K562 (cell line): ENCODE measurements around the gene SCYGR3. TPM values are rescaled to one million over a fixed set of nuclear protein-coding genes. Genes with fewer than 3 reads are reported as not detected.

Experiments
- ATAC-seq: fragments of 200-7000 bp; cut with Tn5 transposase; 3 replicates; pipeline ENCODE4 v1.9.1; 2020; ENCODE audit warnings: moderate library complexity
- BruUV-seq: library from RNA; stranded (reverse); fragments of 400-500 nt; replicated peaks from 2 replicates; lab custom pipeline; 2021; lab: Mats Ljungman, UMichigan
- CTCF ChIA-PET: fragments of 300-600 bp; formaldehyde crosslinking; extraction: SDS; loops from one replicate; lab custom pipeline; 2021; ENCODE audit warnings: low intra/inter-chr PET ratio; lab: Yijun Ruan, JAX
- POLR2A ChIA-PET: fragments of 300-600, 350-650 bp; sonication (Branson Sonifier 250); formaldehyde crosslinking; extraction: SDS; loops from one replicate; lab custom pipeline; 2021; ENCODE audit warnings: antibody characterized with exemption, inconsistent platforms; lab: Yijun Ruan, JAX
- DNase-seq, 4 experiments: peaks; one replicate each; pipeline versions ENCODE4 v3.0.0 to v3.0.0-alpha.2; 2011 to 2018; ENCODE audit warnings: low spot score in 3 of 4, mixed read lengths in 3 of 4; ENCODE audit errors: extremely low read depth in 1 of 4
- FAIRE-seq: peaks from 2 replicates; lab custom pipeline; 2011; peaks lifted over from hg19 to GRCh38; lab: Jason Lieb, UNC
- H2AFZ ChIP-seq: 2 replicates; pipeline ENCODE4 v1.6.0; 2011; ENCODE audit warnings: low read depth, low read length, control low read depth, inconsistent platforms
- H3K27ac ChIP-seq: fragments of 200-600 bp; 3 replicates; pipeline ENCODE4 v1.8.0; 2011; ENCODE audit warnings: low read depth, mild to moderate bottlenecking, control low read depth, inconsistent platforms, low read length, moderate library complexity, mixed read lengths; ENCODE audit errors: extremely low read depth
- H3K27me3 ChIP-seq, 2 experiments: fragments of 300-600 bp in 1 of 2; 2 replicates in 1 of 2; 3 replicates in 1 of 2; pipeline versions ENCODE4 v1.6.0 to v1.8.0; 2011; ENCODE audit warnings: inconsistent platforms in 2 of 2, low read length in 2 of 2, mild to moderate bottlenecking in 1 of 2, mixed read lengths in 1 of 2, moderate library complexity in 1 of 2; ENCODE audit not compliant: control insufficient read depth in 2 of 2, insufficient read depth in 2 of 2
- H3K36me3 ChIP-seq: fragments of 300-600 bp; 3 replicates; pipeline ENCODE4 v1.8.0; 2011; ENCODE audit warnings: mild to moderate bottlenecking, low read length, inconsistent platforms; ENCODE audit not compliant: control insufficient read depth, insufficient read depth
- H3K4me1 ChIP-seq, 2 experiments: fragments of 200-600 bp in 1 of 2; replicated peaks in 1 of 2; 2 replicates in 1 of 2; 3 replicates in 1 of 2; pipeline versions ENCODE4 v1.5.1 to v1.8.0; 2011; ENCODE audit warnings: inconsistent platforms in 2 of 2, low read length in 2 of 2, mild to moderate bottlenecking in 1 of 2, mixed read lengths in 1 of 2, moderate library complexity in 1 of 2; ENCODE audit not compliant: control insufficient read depth in 2 of 2, insufficient read depth in 2 of 2
- H3K4me2 ChIP-seq: 2 replicates; pipeline ENCODE4 v1.6.1; 2011; ENCODE audit warnings: low read length, control low read depth, inconsistent platforms, mixed read lengths; ENCODE audit not compliant: insufficient read depth
- H3K4me3 ChIP-seq: fragments of 200-600 bp; sonication (generic), shearing (Covaris generic); 2 replicates; pipeline ENCODE4 v1.5.1; 2016; ENCODE audit warnings: control low read depth, inconsistent platforms
- H3K79me2 ChIP-seq: fragments of 200-600 bp; 3 replicates; pipeline ENCODE4 v1.8.0; 2011; ENCODE audit warnings: low read length, inconsistent platforms; ENCODE audit not compliant: control insufficient read depth, insufficient read depth
- H3K9ac ChIP-seq, 2 experiments: 2 replicates each; pipeline versions ENCODE4 v1.6.0 to v1.6.1; 2011; ENCODE audit warnings: low read depth in 2 of 2, low read length in 2 of 2, control low read depth in 1 of 2, inconsistent platforms in 1 of 2, mild to moderate bottlenecking in 1 of 2, mixed read lengths in 1 of 2; ENCODE audit not compliant: insufficient read depth in 1 of 2
- H3K9me1 ChIP-seq: one replicate; pipeline ENCODE4 v1.6.0; 2011; ENCODE audit warnings: inconsistent platforms, mild to moderate bottlenecking, low read length, moderate library complexity; ENCODE audit not compliant: control insufficient read depth, insufficient read depth
- H3K9me3 ChIP-seq: replicated peaks from 2 replicates; pipeline ENCODE4 v1.5.1; 2011; ENCODE audit warnings: low read depth, low read length, inconsistent platforms; ENCODE audit not compliant: control insufficient read depth, insufficient read depth
- H4K20me1 ChIP-seq: replicated peaks from 2 replicates; pipeline ENCODE4 v1.6.1; 2011; ENCODE audit warnings: low read length, inconsistent platforms, mixed read lengths; ENCODE audit not compliant: control insufficient read depth, insufficient read depth
- DDX20 ChIP-seq: fragments of 450-650 bp; IDR thresholded peaks from 2 replicates; pipeline ENCODE4 v1.6.1; 2016; ENCODE audit warnings: missing genetic modification characterization, low read depth, mild to moderate bottlenecking, missing compliant biosample characterization, moderate library complexity
- EP300 ChIP-seq: IDR thresholded peaks from 2 replicates; pipeline ENCODE4 v1.6.1; 2012; ENCODE audit warnings: low read length, improper control_type of control experiment
- FOXM1 ChIP-seq, 2 experiments: fragments of 450-650 bp in 1 of 2; sonication (generic) in 1 of 2; formaldehyde crosslinking in 1 of 2; IDR thresholded peaks; 2 replicates each; pipeline versions ENCODE4 v1.6.1 to v1.9.0; 2017 to 2022; ENCODE audit warnings: low read depth in 2 of 2, mild to moderate bottlenecking in 2 of 2, missing genetic modification reagents in 1 of 2, moderate library complexity in 1 of 2
- GABPB2 ChIP-seq: fragments of 250-450 bp; sonication (Bioruptor Pico); conservative IDR thresholded peaks from 2 replicates; pipeline ENCODE4 v1.5.1; 2021; ENCODE audit warnings: mild to moderate bottlenecking
- GTF2E2 ChIP-seq: fragments of 200-800 bp; sonication (Bioruptor generic); IDR thresholded peaks from 2 replicates; pipeline ENCODE4 v1.6.1; 2016; ENCODE audit warnings: missing genetic modification characterization, missing compliant biosample characterization
- MAFK ChIP-seq: IDR thresholded peaks from 2 replicates; pipeline ENCODE4 v1.6.1; 2011; ENCODE audit warnings: low read length, improper control_type of control experiment
- MEIS2 ChIP-seq: fragments of 450-650 bp; IDR thresholded peaks from 2 replicates; pipeline ENCODE4 v1.6.1; 2014; ENCODE audit warnings: mild to moderate bottlenecking; ENCODE audit not compliant: partially characterized antibody
- NFRKB ChIP-seq: fragments of 450-650 bp; IDR thresholded peaks from 2 replicates; pipeline ENCODE4 v1.6.1; 2016; ENCODE audit warnings: low read depth
- PHF8 ChIP-seq: fragments of 200-600 bp; sonication (generic); IDR thresholded peaks from 2 replicates; pipeline ENCODE4 v1.6.1; 2012; ENCODE audit warnings: mixed run types, mild to moderate bottlenecking, inconsistent platforms, low read length, moderate library complexity, borderline replicate concordance
- RBM15 ChIP-seq: fragments of 200-400 bp; formaldehyde crosslinking; IDR thresholded peaks from 2 replicates; pipeline ENCODE4 v1.6.1; 2018; ENCODE audit warnings: mild to moderate bottlenecking, low read length, moderate library complexity; ENCODE audit not compliant: insufficient read depth
- SRSF1 ChIP-seq: fragments of 200-400 bp; formaldehyde crosslinking; IDR thresholded peaks from 2 replicates; pipeline ENCODE4 v1.6.1; 2017; ENCODE audit warnings: mild to moderate bottlenecking, low read depth, low read length, moderate library complexity
- ZNF551 ChIP-seq: fragments of 250-450 bp; sonication (Bioruptor Pico); IDR thresholded peaks from 2 replicates; pipeline ENCODE4 v1.5.0; 2021; ENCODE audit warnings: mild to moderate bottlenecking, moderate library complexity
- ZNF644 ChIP-seq: fragments of 200-800 bp; sonication (Bioruptor generic); IDR thresholded peaks from 2 replicates; pipeline ENCODE4 v1.6.1; 2016; ENCODE audit warnings: low read depth, missing genetic modification characterization, missing compliant biosample characterization
- ZNF717 ChIP-seq: fragments of 250-450 bp; sonication (Bioruptor Pico); IDR thresholded peaks from 2 replicates; pipeline ENCODE4 v1.5.0; 2021
- WGBS: fragments of 100-300 bp; shearing (Covaris generic); methylation state at CpG from one replicate; pipeline ENCODE4 v1.1.6; 2016; ENCODE audit warnings: low coverage, mixed read lengths; ENCODE audit not compliant: insufficient coverage; ENCODE audit errors: missing lambda C conversion rate; 5-methylcytosine and 5-hydroxymethylcytosine counted together
- in situ Hi-C: fragments of 300-500 bp; cut with MboI; formaldehyde crosslinking; loops from 4 replicates; pipeline ENCODE4 v1.15.0; 2018; ENCODE audit warnings: inconsistent platforms, mixed read lengths
- intact Hi-C: fragments of 100-400 bp; cut with micrococcal nuclease; formaldehyde crosslinking; loops from 2 replicates; pipeline ENCODE4 v1.14.2; 2022
- polyA plus RNA-seq, 8 experiments: library from polyadenylated mRNA; depleted of rRNA in 4 of 8; stranded (reverse) in 5 of 8; unstranded in 3 of 8; fragments of >200 nt; fragmentation: Nextera tagmentation in 2 of 8; fragmentation: Illumina TruSeq in 1 of 8; extraction: Ambion mirVana in 2 of 8; extraction: Trizol in 1 of 8; gene quantifications; 2 replicates each; pipeline versions ENCODE4 v1.2.1 to v1.2.3, GENCODE V29; 2011 to 2014; ENCODE audit warnings: inconsistent platforms in 1 of 8, missing spikeins in 1 of 8
- total RNA-seq, 7 experiments: library from RNA; depleted of rRNA in 6 of 7; stranded (reverse); fragments of >200 nt in 6 of 7; fragmentation: Illumina TruSeq in 2 of 7; extraction: Trizol in 2 of 7; gene quantifications; 2 replicates each; pipeline versions ENCODE4 v1.2.1 to v1.2.3, GENCODE V29; 2011 to 2021; ENCODE audit warnings: low replicate concordance in 1 of 7
- TF ChIP-seq, protein P1 (sequence below): sonication (generic); formaldehyde crosslinking; IDR thresholded peaks from 2 replicates; pipeline ENCODE4 v1.8.0; 2022; ENCODE audit warnings: missing genetic modification reagents, mild to moderate bottlenecking, moderate library complexity, borderline replicate concordance
- TF ChIP-seq, protein P2 (sequence below): fragments of 450-650 bp; formaldehyde crosslinking; IDR thresholded peaks from 2 replicates; pipeline ENCODE4 v1.4.0; 2020; ENCODE audit warnings: mild to moderate bottlenecking, moderate library complexity

Gene SCYGR3
- total and polyA plus RNA-seq, 9 of the 15 experiments (the other 6 are each of a cell fraction or from before 2014, with no cell fraction given) = not detected

DNA sequence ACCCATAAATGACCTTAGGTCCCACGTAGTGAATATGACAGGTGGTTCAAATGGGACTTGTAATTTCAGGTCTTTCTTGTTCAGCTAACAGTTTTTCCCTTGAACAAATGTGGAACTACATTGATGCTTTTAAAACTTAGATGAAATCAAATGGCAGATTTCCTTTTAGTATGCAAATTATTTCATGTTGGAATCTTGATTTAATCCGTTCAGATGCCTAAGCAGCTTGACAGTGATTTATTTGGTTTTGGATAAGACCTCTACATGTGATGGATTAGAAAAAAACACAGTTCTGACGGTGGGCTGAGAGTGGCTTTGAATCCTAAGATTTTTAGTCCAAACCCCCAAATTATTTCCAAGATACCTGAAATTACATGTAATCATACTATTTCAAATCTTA, 19.6 kb upstream of the SCYGR3 start:
- no peak for TF ChIP-seq MAFK
- no peak for TF ChIP-seq MEIS2
- TF ChIP-seq ZNF644 (tag) = no peak
- TF ChIP-seq, all 486 proteins: peak for 0
- Histone ChIP-seq H3K4me2 (no peak overlapping the region), H3K9me1 (no peaks in the 10 kb centered on the region), H3K27me3 (peaks cover 1 to 5% of the 10 kb centered on the region in 2 experiments; a peak in 3 of 5 replicates), H4K20me1 (no peaks in the 10 kb centered on the region), H2AFZ (no peak overlapping the region), H3K4me1 (no peaks in the 10 kb centered on the region), H3K27ac (no peak overlapping the region), H3K9ac (no peak overlapping the region), H3K4me3 (no peak overlapping the region), H3K79me2 (no peaks in the 10 kb centered on the region), H3K36me3 (no peaks in the 10 kb centered on the region), H3K9me3 (no peaks in the 10 kb centered on the region)
- in situ Hi-C loops (no loop called here), intact Hi-C loops (no loop called here)
- ChIA-PET CTCF (no interaction called here), POLR2A (no interaction called here)
- 0% methylated on average over 3 of the region's 3 CpGs for WGBS
- no peak for DNase-seq
- no peak for ATAC-seq
- no peak for FAIRE-seq
- BruUV-seq = no TSS peak

DNA sequence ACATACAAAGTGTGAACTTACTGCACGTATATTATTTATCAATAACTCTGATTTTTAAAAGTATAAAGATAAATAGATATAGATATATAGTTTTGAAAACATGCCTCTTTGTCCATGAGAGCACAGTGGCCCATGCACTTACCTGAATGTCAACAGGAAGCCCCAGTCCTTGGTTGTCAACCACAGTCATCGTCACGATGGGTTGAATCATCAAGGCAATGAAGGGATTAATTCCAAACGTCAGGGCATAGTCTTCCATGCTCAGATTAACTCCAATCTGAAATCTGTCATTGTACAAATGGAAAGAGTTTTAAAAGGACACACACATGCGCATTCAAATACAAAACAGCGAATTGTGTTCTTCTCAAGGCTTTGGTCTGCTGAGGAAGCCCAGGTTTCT, 18.2 kb upstream of the SCYGR3 start:
- POLR2A ChIA-PET = no interaction called here
- ATAC-seq = no peak
- no TSS peak for BruUV-seq
- TF ChIP-seq DDX20 (tag) = no peak
- no peak for TF ChIP-seq EP300
- TF ChIP-seq GTF2E2 (tag) = no peak
- TF ChIP-seq FOXM1 (IDR thresholded peaks at IDR 0.05; ENCODE audit: low read depth) = no peak
- TF ChIP-seq FOXM1 (CRISPR knock-in tag; IDR thresholded peaks at IDR 0.05; ENCODE audit: low read depth) = no peak
- no peak for TF ChIP-seq ZNF717 (CRISPR knock-in tag)
- TF ChIP-seq, protein P1, sequence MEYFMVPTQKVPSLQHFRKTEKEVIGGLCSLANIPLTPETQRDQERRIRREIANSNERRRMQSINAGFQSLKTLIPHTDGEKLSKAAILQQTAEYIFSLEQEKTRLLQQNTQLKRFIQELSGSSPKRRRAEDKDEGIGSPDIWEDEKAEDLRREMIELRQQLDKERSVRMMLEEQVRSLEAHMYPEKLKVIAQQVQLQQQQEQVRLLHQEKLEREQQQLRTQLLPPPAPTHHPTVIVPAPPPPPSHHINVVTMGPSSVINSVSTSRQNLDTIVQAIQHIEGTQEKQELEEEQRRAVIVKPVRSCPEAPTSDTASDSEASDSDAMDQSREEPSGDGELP (CRISPR knock-in tag) = no peak
- TF ChIP-seq GABPB2 (CRISPR knock-in tag) = no peak
- TF ChIP-seq, protein P2, sequence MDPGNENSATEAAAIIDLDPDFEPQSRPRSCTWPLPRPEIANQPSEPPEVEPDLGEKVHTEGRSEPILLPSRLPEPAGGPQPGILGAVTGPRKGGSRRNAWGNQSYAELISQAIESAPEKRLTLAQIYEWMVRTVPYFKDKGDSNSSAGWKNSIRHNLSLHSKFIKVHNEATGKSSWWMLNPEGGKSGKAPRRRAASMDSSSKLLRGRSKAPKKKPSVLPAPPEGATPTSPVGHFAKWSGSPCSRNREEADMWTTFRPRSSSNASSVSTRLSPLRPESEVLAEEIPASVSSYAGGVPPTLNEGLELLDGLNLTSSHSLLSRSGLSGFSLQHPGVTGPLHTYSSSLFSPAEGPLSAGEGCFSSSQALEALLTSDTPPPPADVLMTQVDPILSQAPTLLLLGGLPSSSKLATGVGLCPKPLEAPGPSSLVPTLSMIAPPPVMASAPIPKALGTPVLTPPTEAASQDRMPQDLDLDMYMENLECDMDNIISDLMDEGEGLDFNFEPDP (CRISPR knock-in tag) = no peak
- no peak for TF ChIP-seq NFRKB
- TF ChIP-seq ZNF551 (CRISPR knock-in tag) = no peak
- TF ChIP-seq RBM15 = no peak
- TF ChIP-seq SRSF1 = no peak
- no peak for TF ChIP-seq PHF8

More for the DNA sequence above, 18.2 kb upstream of the SCYGR3 start:
- H3K4me3 ChIP-seq = no peak overlapping the region
- no peaks in the 10 kb centered on the region for H3K9me1 ChIP-seq
- H3K79me2 ChIP-seq = no peaks in the 10 kb centered on the region
- WGBS = 0% methylated on average over 6 of the region's 6 CpGs
- in situ Hi-C loops = no loop called here
- DNase-seq = no peak
- CTCF ChIA-PET = no interaction called here
- H3K9ac ChIP-seq = no peak overlapping the region
- peaks cover 5 to 15% of the 10 kb centered on the region in 2 experiments; a peak in 4 of 5 replicates for H3K27me3 ChIP-seq
- no peaks in the 10 kb centered on the region for H4K20me1 ChIP-seq
- H3K4me1 ChIP-seq = no peaks in the 10 kb centered on the region
- no peak overlapping the region for H3K27ac ChIP-seq
- no peak overlapping the region for H3K4me2 ChIP-seq
- H2AFZ ChIP-seq = no peak overlapping the region
- no peaks in the 10 kb centered on the region for H3K36me3 ChIP-seq
- no peaks in the 10 kb centered on the region for H3K9me3 ChIP-seq
- intact Hi-C loops = no loop called here
- FAIRE-seq = no peak
